ENCODE results near the gene FOCAD.

GRCh38 chr9:20703146-20703545, 19.1 kb downstream of the FOCAD start:
- no peak for TF ChIP-seq ZNF146 (tag by site-specific recombination; IDR thresholded peaks at IDR 0.05)
- no peak for TF ChIP-seq ZBTB48 (tag by site-specific recombination; IDR thresholded peaks at IDR 0.05)

Data from HEK293 (cell line).